GM12872 (cell line): ENCODE results near the gene ARX.

Experiments used
- TF ChIP-seq, protein P1 (sequence below): IDR thresholded peaks from 3 replicates; pipeline ENCODE4 v1.5.1; 2011; ENCODE audit warnings: low read depth, mild to moderate bottlenecking, low read length, moderate library complexity; ENCODE audit not compliant: insufficient read depth

ARX gene

DNA sequence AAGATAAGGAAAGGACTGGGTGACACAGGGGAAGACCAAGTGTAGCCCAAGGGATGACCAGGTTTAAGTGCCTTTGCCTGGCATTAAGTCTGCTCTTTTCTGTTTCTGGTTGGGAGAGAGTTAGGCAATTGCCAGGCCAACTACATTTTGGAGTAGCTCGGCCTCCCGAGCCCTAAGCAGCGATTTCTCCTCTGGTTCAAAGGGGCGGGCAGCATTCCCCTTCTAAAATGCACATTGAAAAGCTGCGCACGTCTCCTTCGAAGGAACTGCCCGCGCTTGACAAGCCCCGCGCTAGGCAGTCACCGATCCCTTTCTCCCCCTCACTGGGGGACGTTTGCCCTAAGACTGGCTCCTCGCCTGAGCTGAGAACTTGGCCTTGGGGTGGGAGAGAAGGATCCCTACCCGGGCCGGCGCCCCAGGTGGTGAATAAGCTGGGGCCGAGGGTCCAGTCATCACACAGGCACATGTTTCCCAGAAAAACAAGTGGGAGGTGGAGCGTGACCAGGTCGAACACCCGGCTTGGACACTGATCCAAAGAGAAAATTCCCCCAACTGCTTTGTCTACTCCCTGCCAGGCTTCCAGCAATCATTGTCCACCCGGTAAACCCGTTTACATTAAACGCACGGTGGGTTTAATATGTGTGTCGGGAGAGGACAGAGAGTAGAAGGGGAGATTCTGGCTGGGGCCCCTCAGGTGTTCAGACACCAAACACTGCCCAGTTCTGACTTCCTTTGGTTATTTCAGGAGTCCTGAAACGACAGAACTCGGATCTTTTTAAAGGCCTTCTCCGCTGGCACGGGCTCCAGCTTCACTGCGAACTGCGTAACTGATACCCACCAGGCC is 4.0 kb downstream of the ARX start:
- TF ChIP-seq, protein P1, sequence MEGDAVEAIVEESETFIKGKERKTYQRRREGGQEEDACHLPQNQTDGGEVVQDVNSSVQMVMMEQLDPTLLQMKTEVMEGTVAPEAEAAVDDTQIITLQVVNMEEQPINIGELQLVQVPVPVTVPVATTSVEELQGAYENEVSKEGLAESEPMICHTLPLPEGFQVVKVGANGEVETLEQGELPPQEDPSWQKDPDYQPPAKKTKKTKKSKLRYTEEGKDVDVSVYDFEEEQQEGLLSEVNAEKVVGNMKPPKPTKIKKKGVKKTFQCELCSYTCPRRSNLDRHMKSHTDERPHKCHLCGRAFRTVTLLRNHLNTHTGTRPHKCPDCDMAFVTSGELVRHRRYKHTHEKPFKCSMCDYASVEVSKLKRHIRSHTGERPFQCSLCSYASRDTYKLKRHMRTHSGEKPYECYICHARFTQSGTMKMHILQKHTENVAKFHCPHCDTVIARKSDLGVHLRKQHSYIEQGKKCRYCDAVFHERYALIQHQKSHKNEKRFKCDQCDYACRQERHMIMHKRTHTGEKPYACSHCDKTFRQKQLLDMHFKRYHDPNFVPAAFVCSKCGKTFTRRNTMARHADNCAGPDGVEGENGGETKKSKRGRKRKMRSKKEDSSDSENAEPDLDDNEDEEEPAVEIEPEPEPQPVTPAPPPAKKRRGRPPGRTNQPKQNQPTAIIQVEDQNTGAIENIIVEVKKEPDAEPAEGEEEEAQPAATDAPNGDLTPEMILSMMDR: no peak

DNA sequence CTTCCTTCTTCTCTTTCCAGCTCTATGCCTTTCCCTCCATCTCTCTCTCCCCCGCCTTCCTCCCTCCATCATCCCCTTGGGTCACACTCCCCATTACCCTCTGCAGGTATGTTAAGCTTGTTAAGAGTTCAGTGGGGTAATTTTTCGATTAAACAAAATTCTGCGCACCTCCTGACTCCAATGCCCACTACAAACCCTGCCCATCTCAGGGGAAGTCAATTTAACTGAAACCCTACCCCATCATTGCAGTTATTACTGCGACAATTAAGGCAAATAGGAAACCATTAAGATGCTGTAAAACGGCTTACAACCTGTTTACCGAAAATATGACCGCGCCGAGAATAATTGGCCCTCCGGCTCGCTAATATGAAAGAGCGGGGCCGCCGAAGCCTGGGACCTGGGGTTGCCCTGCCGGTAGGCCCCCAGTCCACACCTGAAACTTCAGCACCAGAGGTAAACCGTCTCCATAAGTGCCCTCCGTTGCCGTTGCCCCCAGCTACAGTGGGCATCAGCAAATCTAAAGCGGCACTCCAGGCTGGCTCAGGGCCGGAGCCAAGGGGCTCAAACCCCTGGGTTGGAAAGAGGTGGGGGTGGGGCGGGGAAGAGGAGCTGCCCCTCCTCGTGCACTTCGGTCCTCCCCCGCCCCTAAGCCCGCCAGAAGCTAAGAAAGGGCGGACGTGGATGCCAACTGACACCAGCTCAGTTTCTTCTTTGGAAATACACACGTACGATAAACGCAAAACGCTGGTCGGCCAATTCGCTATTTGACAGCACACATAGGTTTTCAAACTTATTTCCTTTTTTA is 4.8 kb downstream of the ARX start:
- TF ChIP-seq, protein P1: no peak

DNA sequence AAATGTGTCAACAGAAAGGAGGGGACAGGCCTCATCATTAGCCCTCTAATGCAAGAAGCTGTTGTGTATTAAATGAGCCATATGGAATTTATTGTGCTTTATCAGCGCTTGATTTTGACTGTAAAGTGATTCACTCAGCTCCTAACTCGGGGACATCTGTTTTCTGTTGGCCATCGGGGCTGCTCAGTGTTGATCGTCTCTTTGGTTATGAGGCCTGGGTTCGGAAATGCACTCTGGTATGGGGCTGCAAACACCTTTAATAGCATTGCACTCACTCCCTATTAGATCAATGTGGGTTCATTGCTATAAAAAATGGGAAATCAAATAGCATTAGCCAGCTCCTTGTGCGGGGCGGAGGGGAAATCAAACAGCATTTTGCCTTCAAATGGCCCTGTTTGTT is 6.4 kb downstream of the ARX start:
- TF ChIP-seq, protein P1: no peak

DNA sequence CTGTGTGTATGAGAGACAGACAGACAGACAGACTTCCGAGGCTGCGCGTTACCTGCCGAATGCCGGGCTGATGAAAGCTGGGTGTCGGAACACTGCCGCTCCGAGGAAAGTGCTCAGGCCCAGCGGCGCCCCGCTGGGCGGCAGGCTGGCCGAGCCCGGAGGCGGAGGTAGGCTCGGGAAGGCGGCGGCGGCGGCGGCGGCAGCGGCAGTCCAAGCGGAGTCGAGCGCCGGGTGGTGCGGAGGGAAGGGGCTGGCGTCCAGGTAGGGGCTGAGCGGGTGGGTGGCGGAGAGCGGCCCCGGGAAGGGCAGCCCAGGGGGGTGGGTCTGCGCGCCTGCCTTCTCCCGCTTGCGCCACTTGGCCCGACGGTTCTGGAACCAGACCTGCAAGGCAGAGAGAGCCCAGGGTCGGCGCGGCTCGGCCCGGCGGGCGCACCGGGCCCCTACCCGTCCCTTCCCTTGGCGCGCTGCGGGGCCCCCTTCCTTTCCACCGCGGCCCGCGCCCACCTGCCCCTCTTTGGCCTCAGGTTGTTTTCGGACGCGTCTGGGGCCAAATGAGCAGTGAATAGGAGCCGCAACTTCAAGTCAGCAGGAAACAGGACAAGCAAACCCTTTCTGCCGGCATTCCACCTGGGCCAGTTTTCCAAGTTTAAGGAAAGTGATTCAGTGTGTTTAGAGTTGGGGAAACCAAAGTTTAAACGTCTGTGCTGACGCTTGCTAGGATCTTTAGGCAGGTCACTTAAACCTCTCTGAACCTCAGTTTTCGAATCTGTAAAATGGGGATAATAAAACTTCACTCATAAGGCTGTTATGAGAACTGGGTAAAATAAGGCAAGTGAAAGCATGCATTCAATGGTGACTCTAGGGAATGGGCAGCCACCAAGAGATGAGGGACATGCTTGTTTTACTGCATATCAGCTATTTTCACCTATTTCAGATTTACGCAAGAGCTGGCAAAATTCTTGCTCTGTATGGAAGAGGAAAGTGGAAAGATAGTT is 8.4 kb downstream of the ARX start:
- TF ChIP-seq, protein P1: no peak

DNA sequence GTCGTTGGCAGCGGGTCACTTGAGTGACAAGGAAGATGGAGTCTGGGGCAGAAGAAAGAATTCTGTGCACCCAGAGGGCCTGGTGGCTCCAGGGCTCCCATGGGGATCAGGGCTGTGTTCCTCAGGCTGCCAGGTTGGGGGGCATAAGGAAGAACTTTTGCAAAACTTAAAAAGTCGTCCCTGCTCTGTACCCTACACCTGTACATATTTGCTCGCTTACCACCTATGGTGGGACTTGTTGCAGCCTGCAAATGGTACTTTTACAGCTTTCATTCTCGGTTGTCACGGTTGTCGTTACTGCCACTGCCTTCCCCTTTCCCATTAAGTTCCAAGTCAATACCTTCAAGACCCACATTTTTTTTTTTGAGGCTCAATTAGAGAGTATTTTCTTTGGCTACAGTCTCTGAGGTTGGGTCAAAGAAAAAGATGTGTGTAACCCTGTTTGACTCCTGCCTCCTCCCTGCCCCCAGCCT is 9.1 kb downstream of the ARX start:
- TF ChIP-seq, protein P1: no peak

DNA sequence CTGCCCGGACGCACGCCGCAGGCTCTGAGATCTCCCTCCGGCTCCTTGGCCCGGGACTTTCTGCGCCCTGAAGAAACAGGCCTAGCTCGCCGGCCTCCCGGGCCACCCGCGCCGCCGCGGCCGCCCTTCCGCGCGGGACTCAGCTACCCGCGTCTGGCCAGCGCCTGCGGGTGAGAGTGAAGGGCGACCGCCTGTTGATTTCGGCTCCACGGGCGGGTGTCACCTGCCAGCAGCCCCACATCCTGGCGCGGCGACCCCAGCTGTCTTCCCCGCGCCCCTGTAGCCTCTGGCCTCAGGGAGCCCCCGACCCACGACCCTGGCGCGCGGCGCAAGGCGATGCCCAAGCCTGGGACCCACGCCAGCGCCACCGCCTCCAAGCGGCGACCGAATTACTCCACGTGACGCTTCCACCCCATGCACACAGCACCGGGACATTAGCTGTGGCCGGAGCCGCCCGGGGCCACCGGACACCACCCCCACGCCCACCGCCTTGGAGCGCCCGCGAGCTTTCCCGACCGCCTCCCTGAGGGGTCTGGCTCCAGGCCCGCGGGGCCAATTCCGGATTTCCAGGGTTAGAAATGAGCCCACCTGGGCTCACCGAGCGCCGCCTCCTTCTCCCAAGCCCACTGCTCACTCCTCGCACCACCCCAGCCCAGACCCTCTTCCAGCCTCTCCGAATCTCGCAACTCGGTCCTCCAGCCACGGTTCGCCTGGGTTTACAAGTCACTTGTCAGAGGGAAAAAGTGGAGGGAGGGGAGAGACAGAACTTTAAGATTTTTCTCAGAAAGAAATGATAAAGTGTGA is 10.2 kb downstream of the ARX start:
- TF ChIP-seq, protein P1: no peak
